Measurements from ENCODE around the gene POLA1. TPM values are rescaled to one million over a fixed set of nuclear protein-coding genes. Genes with fewer than 3 reads are reported as not detected.

The POLA1 gene
- total RNA-seq, 2 donors from 2014 or later: 7.9 to 19.6 TPM

DNA sequence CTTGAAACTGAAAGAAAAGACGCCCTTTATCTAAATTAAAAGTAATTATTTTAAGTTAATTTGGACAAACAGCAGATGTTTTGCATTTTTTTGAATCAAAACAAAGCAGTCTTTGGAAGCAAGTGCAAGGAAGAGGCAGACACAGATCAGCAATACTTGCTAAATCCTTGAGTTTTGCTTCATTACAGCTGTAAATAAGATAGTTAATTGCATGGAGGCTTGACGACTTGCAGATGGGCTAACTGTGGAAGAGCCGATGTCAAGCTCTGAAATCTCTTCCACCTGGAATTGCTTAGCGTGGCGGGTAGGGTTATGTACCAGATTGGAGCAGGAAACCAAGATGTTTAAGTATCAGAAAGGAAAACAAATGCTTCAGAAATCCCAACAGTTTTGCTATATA is 148.8 kb downstream of the POLA1 start:
- TF ChIP-seq, protein P1, sequence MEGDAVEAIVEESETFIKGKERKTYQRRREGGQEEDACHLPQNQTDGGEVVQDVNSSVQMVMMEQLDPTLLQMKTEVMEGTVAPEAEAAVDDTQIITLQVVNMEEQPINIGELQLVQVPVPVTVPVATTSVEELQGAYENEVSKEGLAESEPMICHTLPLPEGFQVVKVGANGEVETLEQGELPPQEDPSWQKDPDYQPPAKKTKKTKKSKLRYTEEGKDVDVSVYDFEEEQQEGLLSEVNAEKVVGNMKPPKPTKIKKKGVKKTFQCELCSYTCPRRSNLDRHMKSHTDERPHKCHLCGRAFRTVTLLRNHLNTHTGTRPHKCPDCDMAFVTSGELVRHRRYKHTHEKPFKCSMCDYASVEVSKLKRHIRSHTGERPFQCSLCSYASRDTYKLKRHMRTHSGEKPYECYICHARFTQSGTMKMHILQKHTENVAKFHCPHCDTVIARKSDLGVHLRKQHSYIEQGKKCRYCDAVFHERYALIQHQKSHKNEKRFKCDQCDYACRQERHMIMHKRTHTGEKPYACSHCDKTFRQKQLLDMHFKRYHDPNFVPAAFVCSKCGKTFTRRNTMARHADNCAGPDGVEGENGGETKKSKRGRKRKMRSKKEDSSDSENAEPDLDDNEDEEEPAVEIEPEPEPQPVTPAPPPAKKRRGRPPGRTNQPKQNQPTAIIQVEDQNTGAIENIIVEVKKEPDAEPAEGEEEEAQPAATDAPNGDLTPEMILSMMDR (IDR thresholded peaks at IDR 0.05): no peak

DNA sequence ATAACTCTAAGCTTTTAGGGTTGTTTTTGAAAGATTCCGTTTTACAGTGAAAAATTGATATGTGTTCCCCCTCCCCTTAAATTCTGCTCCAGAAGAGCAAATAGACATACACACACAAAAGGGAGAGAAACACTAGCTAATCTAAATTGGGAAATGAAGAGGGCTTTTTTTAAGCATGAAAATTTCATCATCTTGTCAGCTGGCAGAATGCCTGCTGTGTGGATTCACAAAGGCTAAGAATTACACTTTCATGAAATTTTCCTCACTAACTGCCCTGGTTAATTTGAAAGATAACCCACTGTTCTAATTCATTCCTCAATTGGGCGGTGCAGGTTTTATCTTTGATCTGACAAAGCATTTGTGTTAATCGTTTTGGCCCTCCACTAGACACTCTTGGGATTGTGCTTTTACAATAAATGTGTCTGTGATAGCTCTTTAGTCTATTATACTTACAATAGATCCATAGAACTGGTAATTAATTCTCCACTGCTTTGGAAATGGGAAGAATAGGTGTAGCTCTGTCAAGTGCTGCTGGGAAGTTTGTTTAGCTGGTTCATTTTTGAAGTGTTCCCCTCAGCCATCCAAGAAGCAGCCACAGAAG is 152.9 kb downstream of the POLA1 start:
- DNase-seq: no peak
- H3K9ac ChIP-seq (ENCODE audit: low read depth in 2 of 2, low read length in 2 of 2): no peak overlapping the region
- no peaks in the 10 kb centered on the region for H3K9me3 ChIP-seq
- intact Hi-C loops (cut with DNase I): no loop called here
- no peak overlapping the region for H3K4me3 ChIP-seq
- H3K27ac ChIP-seq: no peak overlapping the region
- no peaks in the 10 kb centered on the region for H3K4me1 ChIP-seq
- H3K36me3 ChIP-seq: no peaks in the 10 kb centered on the region
- no peaks in the 10 kb centered on the region for H3K27me3 ChIP-seq
- TF ChIP-seq, protein P1 (IDR thresholded peaks at IDR 0.05): no peak

More for the DNA sequence above, 148.8 kb downstream of the POLA1 start:
- intact Hi-C loops (cut with DNase I): loop anchor here (5.0 kb wide), 1 partner anchor 300 kb away; no protein-coding TSS in a partner anchor
- DNase-seq: no peak
- Histone ChIP-seq H3K9ac (ENCODE audit: low read depth in 2 of 2, low read length in 2 of 2) (no peak overlapping the region), H3K36me3 (no peaks in the 10 kb centered on the region), H3K4me3 (no peak overlapping the region), H3K4me1 (no peaks in the 10 kb centered on the region), H3K9me3 (no peaks in the 10 kb centered on the region), H3K27ac (no peak overlapping the region), H3K27me3 (no peaks in the 10 kb centered on the region)

DNA sequence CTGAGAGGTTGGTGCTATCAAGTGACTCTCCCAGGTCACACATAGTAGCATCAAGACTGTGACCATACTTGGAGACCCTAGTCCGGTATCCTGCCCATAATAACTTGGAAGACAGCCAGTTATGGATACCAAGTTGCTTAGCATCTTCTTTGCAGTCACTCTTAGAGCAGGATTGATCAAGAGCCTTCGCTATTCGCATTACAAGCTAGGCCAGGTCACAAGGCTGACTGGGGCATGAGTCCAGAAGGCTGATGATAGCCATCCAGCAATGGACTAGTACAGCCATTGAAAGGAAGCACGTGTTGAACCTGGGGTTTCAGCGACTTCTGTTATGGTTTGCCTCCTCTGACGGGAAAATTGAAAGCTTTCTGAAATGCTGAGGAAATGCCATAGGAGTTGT is 157.6 kb downstream of the POLA1 start:
- H3K9ac ChIP-seq (ENCODE audit: low read depth in 2 of 2, low read length in 2 of 2): no peak overlapping the region
- no peaks in the 10 kb centered on the region for H3K4me1 ChIP-seq
- no peaks in the 10 kb centered on the region for H3K9me3 ChIP-seq
- intact Hi-C loops (cut with DNase I): no loop called here
- H3K27ac ChIP-seq: no peak overlapping the region
- DNase-seq: no peak
- H3K27me3 ChIP-seq: no peaks in the 10 kb centered on the region
- TF ChIP-seq, protein P1 (IDR thresholded peaks at IDR 0.05): no peak
- H3K4me3 ChIP-seq: no peak overlapping the region
- no peaks in the 10 kb centered on the region for H3K36me3 ChIP-seq

DNA sequence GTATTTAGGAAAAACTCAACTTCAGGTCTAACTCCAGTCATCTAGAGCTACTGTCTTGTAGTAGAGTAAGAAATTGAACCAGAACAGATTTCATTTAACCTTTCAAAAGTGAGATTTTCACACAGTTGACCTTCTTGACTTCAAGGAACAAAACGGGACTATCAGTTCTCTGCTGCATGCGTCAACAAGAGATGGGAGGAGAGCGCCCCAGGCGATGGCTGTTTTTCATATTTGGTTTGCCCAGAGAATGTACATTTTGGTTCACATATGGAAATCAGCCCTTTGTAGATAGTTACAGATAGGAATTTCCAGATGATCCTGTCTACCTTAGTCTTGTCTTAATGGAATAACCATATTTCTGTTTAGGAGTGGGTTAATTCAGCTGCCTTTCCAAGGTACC is 158.1 kb downstream of the POLA1 start:
- H3K36me3 ChIP-seq: no peaks in the 10 kb centered on the region
- no peaks in the 10 kb centered on the region for H3K4me1 ChIP-seq
- DNase-seq: no peak
- TF ChIP-seq, protein P1 (IDR thresholded peaks at IDR 0.05): no peak
- H3K4me3 ChIP-seq: no peak overlapping the region
- intact Hi-C loops (cut with DNase I): no loop called here
- no peaks in the 10 kb centered on the region for H3K9me3 ChIP-seq
- no peak overlapping the region for H3K27ac ChIP-seq
- no peak overlapping the region for H3K9ac ChIP-seq (ENCODE audit: low read depth in 2 of 2, low read length in 2 of 2)
- H3K27me3 ChIP-seq: no peaks in the 10 kb centered on the region

GRCh38 chrX:24858004-24858746 is 164.5 kb downstream of the POLA1 start:
- no peaks in the 10 kb centered on the region for H3K9me3 ChIP-seq
- no peak overlapping the region for H3K9ac ChIP-seq (ENCODE audit: low read depth in 2 of 2, low read length in 2 of 2)
- no peak overlapping the region for H3K4me3 ChIP-seq
- no peak for DNase-seq
- H3K4me1 ChIP-seq: no peaks in the 10 kb centered on the region
- intact Hi-C loops (cut with DNase I): no loop called here
- no peak overlapping the region for H3K27ac ChIP-seq
- no peaks in the 10 kb centered on the region for H3K36me3 ChIP-seq
- TF ChIP-seq, protein P1 (IDR thresholded peaks at IDR 0.05): no peak
- H3K27me3 ChIP-seq: no peaks in the 10 kb centered on the region

All from colonic mucosa (tissue), 4 donors.